ENCODE results near the gene CHADL.

Gene CHADL

GRCh38 chr22:41229730-41230400 is 10.9 kb downstream of the CHADL start:
- TF ChIP-seq, protein P1, sequence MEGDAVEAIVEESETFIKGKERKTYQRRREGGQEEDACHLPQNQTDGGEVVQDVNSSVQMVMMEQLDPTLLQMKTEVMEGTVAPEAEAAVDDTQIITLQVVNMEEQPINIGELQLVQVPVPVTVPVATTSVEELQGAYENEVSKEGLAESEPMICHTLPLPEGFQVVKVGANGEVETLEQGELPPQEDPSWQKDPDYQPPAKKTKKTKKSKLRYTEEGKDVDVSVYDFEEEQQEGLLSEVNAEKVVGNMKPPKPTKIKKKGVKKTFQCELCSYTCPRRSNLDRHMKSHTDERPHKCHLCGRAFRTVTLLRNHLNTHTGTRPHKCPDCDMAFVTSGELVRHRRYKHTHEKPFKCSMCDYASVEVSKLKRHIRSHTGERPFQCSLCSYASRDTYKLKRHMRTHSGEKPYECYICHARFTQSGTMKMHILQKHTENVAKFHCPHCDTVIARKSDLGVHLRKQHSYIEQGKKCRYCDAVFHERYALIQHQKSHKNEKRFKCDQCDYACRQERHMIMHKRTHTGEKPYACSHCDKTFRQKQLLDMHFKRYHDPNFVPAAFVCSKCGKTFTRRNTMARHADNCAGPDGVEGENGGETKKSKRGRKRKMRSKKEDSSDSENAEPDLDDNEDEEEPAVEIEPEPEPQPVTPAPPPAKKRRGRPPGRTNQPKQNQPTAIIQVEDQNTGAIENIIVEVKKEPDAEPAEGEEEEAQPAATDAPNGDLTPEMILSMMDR (IDR thresholded peaks at IDR 0.05; ENCODE audit: low read depth, low read length): no peak
- no peak for DNase-seq (ENCODE audit: extremely low read depth, low read depth)

DNA sequence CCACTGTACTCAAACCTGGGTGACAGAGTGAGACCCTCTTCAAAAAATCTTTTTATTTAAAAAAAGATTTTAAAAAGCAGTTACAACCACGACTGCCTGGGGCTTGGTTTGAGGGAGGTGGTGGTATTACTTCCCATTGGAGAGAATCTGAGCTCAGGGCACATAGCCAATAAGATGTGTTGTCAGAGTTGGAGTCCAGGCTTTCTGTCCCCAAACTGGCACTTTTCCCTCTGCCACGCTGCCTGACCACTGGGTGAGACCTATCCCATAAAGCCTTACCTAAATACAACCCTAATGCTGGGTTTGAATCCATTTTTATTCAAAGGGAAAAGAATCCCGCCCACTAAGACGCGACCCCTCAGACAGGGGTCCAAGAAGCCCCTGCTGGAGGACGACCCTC is 11.5 kb downstream of the CHADL start:
- TF ChIP-seq, protein P1 (IDR thresholded peaks at IDR 0.05; ENCODE audit: low read depth, low read length): no peak
- DNase-seq (ENCODE audit: extremely low read depth, low read depth): no peak

DNA sequence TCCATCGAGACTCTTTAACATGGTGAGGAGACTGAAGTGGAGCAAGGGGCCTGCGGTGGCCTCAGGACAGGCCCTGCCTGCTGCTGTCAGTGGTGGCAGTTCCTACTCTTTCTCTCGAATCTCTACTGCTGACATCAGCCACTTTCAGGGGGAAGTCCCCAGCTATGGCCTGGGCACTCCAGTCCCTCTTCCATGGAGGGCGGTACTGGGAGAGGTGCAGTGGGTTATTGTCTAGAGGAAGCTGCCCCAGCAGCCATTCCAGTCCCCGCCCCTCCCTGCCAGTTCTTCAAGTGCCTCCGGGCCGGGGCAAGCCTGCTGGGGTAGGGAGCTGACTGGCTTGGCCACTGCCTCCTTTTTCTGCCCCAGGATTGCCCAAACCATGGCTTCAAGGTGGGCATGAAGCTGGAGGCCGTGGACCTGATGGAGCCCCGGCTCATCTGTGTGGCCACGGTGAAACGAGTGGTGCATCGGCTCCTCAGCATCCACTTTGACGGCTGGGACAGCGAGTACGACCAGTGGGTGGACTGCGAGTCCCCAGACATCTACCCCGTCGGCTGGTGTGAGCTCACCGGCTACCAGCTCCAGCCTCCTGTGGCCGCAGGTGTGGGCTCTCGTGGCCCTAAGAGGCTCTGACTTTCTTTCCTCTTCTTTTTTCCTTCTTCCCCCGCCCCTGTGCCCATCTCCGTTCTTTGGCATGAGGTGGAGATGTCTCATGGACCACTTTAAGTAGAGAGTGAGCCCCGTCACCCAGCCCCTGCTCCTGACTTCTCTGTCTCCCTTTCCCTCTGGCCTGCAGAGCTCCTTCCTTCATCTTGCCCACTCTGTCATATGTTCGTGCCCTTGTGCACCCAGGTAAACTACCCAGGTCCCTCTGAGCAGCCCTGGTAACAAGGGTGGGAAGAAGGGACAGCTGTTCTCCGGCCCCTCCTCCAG is 13.7 kb downstream of the CHADL start:
- no peak for DNase-seq (ENCODE audit: extremely low read depth, low read depth)
- TF ChIP-seq, protein P1 (IDR thresholded peaks at IDR 0.05; ENCODE audit: low read depth, low read length): no peak

GRCh38 chr22:41223535-41223934 is 17.2 kb downstream of the CHADL start:
- no peak for DNase-seq (ENCODE audit: extremely low read depth, low read depth)

GRCh38 chr22:41222846-41223507 is 17.8 kb downstream of the CHADL start:
- TF ChIP-seq, protein P1 (IDR thresholded peaks at IDR 0.05; ENCODE audit: low read depth, low read length): no peak

More at GRCh38 chr22:41223535-41223934, 17.2 kb downstream of the CHADL start:
- TF ChIP-seq, protein P1 (IDR thresholded peaks at IDR 0.05; ENCODE audit: low read depth, low read length): no peak

GRCh38 chr22:41217553-41218157 is 23.1 kb downstream of the CHADL start:
- TF ChIP-seq, protein P1 (IDR thresholded peaks at IDR 0.05; ENCODE audit: low read depth, low read length): no peak
- DNase-seq (ENCODE audit: extremely low read depth, low read depth): peak; percentile 87

More at GRCh38 chr22:41222846-41223507, 17.8 kb downstream of the CHADL start:
- no peak for DNase-seq (ENCODE audit: extremely low read depth, low read depth)
